HG02571 (cell line): ENCODE data around the gene MAN2B1.
"Not testable (repeated sequence)": the region's sequence is repeated elsewhere in the genome, so short reads cannot be mapped to it uniquely, and the experiment has no call there.

Source experiments
- ATAC-seq: cut with Tn5 transposase; IDR thresholded peaks from one replicate; pipeline ENCODE4 v1.9.1; 2021; ENCODE audit warnings: mild to moderate bottlenecking, moderate library complexity; ENCODE audit not compliant: unreplicated experiment

Gene MAN2B1

DNA sequence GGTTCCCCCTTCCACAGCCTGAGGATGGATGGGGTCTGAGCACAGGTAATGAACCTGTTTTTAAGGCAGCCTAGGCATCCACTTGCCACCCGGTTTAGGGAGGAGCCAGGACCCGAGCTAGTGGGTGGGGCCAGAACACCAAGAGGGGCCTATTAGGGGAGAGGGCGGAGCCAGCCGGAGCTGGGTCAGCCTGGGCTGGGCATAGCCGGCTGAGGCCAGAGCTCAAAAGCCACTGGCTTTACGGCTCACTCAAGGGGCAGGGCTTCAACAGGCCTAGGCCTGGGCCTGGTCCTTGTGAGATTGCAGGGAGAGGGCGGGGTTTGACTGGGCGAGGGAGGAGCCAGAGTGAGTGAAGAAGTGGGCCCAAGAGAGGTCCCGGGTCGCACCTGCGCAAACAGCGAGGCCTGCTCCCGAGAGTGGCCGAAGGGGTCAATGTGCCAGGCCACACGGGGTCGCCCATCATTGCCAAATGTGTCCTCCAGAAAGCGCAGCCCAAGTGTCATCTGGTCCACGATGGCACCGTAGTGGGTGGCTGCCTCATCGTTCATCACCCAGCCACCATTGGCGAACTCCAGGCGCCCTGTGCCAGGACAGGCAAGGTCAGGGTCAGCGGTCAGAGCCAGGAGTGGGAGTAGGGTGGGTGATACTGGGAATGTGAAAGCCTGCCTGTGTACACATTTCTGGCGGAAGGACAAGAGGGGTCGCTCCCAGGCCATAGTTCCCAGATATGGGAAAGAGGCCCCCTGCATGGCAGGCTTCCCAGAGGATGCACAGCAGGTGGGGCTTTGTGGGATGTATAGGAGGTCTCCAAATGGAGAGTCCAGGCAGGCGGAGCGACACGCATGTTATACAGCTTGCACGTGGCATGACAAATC is 1.9 kb downstream of the MAN2B1 start:
- ATAC-seq = no peak

DNA sequence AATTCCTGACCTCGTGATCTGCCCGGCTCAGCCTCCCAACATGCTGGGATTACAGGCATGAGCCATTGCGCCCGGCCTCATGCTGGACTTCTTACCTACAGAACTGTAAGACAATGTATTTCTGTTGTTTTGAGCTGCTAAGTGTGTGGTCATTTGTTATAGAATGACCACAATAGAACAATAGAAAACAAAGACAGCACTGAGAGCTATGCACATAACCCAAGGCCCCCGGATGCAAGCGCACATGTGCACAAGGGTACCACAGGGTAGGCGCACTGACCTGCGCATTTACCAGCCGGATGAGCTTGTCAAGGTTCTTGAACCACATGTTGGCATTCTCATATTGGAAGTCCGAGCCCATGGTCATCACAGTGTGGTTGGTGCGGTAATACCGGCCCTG is 5.6 kb downstream of the MAN2B1 start:
- no peak for ATAC-seq

- ATAC-seq = no peak
Measured at GRCh38 chr19:12657966-12658365, 8.6 kb downstream of the MAN2B1 start.

GRCh38 chr19:12656899-12657571 is 9.5 kb downstream of the MAN2B1 start:
- no peak for ATAC-seq

- no peak for ATAC-seq
Measured at GRCh38 chr19:12655546-12655945, 11.0 kb downstream of the MAN2B1 start.

DNA sequence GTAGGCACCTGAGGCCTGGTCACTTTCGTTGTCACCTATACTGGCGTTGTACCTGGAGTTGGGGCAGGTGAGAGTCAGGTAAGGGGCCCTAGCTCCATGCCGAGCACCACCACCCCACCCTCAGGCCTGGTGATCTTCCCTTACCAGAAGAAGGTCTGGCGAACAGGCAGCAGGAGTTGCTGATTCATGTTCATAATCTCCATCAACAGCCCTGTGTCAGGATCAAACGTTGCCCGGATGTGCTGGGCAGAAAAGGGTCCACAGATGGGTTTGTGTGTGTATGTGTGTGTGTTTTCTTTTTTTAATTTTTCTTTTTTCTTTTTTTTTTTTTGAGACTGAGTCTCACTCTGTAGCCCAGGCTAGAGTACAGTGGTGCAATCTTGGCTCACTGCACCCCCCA is 14.3 kb downstream of the MAN2B1 start:
- no peak for ATAC-seq

DNA sequence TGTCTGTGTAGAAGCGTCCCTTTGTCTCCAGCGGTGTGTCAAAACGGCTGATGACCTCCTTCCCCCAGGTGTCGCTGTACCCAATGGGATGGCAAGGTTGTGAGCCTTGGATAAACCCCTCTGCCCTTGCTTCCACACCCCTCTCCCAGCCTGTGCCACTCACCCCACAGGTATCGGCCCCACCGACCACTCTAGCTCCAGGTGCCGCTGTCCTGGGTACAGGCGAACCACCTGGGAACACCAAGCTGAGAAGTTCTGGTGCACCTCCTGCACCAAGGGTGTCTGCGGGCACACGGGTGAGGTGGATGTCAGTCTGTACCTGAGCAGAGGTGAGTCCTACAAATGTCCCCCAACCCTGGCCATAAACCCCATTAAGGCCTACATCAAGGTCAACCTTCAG is 16.6 kb downstream of the MAN2B1 start:
- ATAC-seq = no peak

DNA sequence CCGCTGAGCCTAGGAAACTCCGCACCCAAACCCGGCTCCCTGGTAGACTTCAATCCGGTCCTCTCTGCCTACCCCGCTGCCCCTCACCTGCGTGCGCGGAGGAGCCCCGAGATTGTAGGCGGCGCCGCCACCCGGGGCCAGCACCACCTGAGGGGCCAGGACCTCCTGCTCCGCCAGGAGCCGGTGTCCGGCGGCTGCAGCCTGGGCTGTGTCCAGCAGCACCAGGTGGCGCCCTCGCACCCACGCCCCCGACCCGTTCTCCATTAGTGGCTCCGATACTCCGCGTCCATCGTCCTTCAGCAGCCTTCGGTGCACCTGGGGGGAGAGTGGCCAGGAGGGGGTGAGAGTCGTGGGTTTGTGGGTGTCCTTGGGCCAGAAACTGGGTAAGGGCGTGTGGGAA is 18.5 kb downstream of the MAN2B1 start:
- ATAC-seq = no peak

DNA sequence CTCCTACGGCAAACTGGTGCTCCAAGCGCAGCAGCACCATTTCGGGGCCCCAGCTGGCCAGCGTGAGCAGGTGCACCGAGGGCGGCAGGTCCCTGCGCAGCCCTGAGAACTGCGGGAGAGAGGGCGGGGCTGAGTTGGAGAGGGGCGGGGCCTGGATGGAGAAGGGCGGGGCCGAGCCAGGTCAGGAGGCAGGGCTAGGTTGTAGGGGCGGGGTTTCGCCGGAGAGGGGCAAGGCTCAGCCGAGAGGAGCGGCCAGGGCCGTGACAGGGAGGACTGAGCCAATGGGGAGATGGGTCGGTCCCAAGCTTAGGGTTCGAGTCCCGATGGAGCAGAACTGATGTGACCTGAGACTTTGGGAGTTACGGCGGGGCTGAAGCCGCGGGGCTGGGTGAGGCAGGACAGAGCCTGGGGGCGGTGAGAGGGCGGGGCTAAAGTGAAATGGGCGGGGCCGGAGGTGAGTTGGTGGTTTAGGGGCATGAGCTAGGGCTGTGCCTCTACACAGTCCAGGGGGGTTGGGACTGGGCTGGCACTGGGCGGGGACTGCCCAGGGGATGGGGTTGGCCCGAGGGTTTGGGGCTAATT is 19.0 kb downstream of the MAN2B1 start:
- ATAC-seq = no peak

DNA sequence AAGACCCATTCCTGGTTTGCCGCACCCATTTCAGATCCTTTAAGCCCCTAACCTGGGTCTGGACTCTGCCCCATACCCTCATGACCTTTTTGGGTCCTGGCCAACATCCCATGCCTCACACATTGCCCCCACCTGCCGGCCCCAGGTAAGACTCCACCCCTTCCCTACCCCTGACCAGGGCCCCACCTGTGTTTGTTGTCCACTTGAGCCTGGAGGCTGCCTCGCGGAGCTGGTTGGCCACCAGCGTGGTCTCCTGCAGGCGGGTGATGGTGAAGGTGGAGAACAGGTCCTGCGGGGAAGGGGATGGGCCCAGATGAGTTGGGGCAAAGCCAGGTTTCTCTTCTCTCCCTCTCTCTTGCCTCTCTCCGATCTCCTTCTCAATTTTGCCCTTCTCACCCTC is 19.5 kb downstream of the MAN2B1 start:
- ATAC-seq = no peak

DNA sequence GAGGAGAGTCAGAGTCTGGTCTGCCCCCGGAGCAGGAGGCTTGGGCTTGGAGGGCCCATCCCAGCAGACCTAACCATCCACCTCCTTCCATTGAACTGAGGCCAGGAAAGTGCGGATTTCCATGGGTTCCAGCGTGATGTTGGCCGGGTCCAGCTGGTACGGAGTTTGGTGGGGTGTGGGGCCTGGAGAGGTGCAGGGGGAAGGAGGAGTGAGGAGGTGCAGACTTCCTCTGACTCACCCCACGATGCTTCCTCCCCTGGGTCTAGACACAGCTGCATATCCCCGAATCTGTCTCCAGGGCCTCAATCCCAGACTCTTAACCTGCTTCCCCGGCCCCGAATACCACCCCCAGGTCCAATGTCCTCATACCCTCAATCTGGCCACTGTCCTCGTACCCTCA is 20.0 kb downstream of the MAN2B1 start:
- ATAC-seq = no peak

- not testable (repeated sequence) for ATAC-seq
Measured at GRCh38 chr19:12643716-12644115, 22.8 kb downstream of the MAN2B1 start.

DNA sequence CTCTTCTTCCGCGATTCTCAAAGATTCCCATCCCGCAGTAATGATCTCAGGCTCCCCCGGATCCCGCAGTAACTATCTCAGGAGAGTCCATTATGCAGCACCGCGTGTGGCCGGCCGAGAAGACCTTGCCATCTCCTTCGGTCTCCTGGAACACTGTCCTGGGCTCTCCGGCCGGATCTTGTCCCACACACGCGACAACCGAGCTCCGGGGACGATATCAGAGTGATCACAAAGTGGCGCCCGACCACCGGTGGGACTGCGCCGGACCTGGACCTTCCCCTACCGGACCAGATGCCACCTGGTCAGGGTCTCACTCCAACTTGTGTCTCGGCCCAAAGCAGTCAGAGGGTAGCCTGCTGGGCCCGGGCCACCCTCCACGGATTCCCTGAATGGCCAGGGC is 24.0 kb downstream of the MAN2B1 start:
- no peak for ATAC-seq

- ATAC-seq = no peak
Measured at GRCh38 chr19:12641456-12641855, 25.1 kb downstream of the MAN2B1 start.

DNA sequence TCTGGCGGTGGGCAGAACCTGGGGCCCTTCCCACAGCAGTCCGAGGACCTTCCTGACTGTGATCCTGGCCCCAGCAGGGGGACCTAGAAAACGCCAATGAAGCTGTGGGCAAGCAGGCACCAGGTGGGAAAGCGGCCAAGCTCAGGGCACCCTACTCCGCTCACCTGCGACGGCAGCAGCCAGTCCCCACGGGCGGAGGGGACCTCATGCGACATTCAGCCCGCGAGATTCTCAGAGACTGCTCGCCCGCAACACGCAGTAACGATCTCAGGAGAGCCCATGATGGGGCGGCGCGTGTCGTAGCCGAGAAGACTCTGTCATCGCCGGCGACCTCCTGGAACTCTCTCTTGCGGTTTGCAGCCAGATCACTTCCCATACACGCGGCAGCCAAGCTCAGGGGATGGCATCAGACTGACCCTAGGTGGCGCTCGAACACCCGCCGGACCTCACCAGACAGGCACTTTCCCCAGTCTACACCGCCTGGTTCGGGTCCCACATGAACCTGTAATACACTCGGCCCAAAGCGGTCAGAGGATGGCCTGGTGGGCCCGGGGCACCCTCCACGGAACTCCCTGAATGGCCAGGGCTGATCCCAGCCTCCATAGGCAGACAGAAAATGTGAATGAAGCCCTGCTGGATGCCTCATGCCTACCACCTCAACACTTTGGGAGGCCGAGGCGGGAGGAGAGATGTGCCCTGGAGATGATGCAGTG is 26.5 kb downstream of the MAN2B1 start:
- no peak for ATAC-seq

DNA sequence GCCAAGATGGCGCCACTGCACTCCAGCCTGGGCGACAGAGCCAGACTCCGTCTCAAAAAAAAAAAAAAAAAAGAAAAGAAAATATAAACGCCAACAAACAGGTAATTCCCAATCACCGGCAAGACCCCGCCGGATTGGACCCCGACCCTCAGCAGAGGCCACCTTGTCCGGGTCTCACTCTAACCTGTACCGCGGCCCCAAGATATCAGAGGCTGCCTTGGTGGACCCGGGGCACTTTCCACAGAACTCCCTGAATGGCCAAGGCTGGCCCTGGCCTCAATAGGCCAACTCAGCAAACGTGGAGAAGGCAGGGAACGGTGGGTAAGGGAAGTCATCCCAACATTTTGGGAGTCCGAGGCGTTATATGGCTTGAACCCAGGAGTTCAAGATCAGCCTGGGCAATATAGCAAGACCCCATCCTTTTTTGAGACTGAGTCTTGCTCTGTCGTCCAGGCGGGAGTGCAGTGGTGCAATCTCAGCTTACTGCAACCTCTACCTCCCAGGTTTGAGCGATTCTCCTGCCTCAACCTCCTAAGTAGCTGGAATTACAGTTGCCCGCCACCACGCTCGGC is 27.8 kb downstream of the MAN2B1 start:
- ATAC-seq = no peak

- ATAC-seq = no peak
Measured at GRCh38 chr19:12636631-12637030, 29.9 kb downstream of the MAN2B1 start.

DNA sequence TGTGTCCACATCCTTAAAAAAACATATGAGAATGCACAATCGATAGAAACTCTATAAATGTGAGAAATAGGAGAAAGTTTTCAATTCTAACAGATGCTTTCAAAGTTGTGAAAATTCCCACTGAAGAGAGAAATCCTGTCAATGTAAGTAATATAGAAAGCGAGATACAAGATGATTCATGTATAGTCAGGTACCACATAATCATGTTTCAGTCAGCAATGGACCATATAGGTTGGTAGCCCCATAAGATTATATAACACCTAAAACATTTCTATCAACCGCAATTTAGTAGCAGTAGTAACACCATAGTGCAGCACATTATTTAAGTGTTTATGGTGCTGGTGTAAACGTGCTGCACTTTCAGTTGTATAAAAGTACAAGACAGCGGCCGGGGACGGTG is 37.3 kb downstream of the MAN2B1 start:
- no peak for ATAC-seq

DNA sequence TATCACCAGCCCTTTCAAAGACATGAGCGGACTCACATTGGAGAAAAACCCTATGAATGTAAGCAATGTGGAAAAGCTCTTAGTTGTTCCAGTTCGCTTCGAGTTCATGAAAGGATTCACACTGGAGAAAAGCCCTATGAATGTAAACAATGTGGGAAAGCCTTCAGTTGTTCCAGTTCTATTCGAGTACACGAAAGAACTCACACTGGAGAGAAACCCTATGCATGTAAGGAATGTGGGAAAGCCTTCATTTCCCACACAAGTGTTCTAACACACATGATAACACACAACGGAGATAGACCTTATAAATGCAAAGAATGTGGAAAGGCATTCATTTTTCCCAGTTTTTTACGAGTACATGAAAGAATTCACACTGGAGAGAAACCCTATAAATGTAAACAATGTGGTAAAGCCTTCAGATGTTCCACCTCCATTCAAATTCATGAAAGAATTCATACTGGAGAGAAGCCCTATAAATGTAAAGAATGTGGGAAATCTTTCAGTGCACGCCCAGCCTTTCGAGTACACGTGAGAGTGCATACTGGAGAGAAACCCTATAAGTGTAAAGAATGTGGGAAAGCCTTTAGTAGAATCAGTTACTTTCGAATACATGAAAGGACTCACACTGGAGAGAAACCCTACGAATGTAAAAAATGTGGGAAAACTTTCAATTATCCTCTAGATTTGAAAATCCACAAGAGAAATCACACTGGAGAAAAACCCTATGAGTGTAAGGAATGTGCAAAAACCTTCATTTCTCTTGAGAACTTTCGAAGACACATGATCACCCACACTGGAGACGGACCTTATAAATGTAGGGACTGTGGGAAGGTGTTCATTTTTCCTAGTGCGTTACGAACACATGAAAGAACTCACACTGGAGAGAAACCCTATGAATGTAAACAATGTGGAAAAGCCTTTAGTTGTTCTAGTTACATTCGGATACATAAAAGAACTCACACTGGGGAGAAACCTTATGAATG is 38.2 kb downstream of the MAN2B1 start:
- ATAC-seq = no peak

- no peak for ATAC-seq
Measured at GRCh38 chr19:12626958-12627357, 39.6 kb downstream of the MAN2B1 start.
